GM10266 (cell line): ENCODE results near the gene BLCAP.

Experiments used
- DNase-seq: peaks from one replicate; pipeline ENCODE4 v3.0.0; 2012; ENCODE audit errors: extremely low spot score
- TF ChIP-seq, protein P1 (sequence below): IDR thresholded peaks from 2 replicates; pipeline ENCODE4 v1.5.1; 2012; ENCODE audit warnings: mild to moderate bottlenecking, low read depth; ENCODE audit not compliant: control insufficient read depth, insufficient read depth; ENCODE audit errors: missing control alignments

The BLCAP gene

DNA sequence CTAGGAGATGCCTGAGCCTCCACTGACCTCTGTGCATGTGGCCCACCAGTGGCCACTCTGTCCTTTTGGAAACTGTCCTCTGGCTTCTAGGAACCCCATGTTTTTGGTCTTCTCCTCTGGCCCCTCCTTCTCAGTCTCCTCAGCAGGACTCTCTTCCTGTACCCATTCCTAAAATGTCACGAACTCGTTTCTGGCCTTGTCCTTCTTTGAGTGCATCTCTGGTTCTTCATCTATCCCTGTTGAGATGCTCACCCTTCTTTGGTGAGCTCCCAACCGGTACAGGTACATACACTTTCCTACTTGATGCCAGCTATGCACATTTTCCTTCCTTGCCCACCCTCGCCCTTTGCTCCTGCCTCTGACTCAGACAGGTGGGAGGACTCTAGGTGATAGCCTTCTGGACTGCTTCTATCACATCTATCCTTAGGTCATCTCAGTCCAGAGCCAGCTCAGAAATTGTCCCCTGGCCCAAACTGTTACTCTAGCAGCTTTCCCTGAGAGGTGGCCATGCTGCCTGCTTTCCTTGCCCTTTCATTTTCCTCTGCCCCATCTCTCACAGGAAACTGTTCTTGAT lies 21.4 kb downstream of the BLCAP start:
- no peak for DNase-seq
- TF ChIP-seq, protein P1, sequence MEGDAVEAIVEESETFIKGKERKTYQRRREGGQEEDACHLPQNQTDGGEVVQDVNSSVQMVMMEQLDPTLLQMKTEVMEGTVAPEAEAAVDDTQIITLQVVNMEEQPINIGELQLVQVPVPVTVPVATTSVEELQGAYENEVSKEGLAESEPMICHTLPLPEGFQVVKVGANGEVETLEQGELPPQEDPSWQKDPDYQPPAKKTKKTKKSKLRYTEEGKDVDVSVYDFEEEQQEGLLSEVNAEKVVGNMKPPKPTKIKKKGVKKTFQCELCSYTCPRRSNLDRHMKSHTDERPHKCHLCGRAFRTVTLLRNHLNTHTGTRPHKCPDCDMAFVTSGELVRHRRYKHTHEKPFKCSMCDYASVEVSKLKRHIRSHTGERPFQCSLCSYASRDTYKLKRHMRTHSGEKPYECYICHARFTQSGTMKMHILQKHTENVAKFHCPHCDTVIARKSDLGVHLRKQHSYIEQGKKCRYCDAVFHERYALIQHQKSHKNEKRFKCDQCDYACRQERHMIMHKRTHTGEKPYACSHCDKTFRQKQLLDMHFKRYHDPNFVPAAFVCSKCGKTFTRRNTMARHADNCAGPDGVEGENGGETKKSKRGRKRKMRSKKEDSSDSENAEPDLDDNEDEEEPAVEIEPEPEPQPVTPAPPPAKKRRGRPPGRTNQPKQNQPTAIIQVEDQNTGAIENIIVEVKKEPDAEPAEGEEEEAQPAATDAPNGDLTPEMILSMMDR: no peak

DNA sequence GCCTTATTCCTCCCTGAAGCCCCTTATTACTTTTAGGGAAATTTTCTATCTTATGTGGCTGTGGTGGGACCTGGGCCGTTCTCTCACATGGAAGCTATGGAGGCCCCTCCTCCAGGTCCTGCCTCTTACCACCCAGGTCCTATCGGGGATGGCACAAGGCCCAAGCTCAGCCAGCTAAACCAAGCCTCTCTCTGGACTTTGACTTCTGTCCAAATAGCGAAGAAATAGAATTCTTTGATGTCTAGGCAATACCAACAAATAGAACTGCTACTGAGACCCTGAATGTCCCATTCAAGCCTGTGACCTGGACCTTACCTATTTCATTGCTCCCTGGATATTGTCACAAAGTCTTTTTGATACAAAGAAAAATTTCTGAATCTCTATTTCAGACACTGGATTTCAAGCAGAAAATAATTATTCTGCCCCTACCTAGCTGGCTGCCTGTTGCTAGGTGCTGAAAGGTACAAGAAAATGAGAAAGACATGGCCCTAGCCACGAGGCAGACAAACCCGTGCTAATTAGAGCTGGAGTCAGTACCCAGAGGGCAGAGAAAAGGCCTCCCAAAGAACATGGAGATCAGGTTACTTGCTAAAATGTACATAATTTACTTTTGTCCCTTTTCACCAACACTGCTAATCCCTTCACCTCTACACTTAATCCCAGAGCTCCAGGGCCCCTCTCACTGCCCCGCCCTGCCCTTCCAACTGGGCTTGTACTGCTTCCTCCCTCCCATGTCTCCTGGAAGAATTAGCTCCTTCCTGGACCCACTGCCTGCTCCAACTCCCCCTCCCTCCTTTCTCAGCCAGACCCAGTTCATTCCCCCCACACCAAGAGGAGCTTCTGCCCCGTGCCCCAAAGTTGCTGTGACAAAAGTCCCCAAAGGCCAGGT lies 22.2 kb downstream of the BLCAP start:
- DNase-seq: no peak

GRCh38 chr20:37504404-37505096 lies 23.1 kb downstream of the BLCAP start:
- no peak for DNase-seq
- TF ChIP-seq, protein P1: no peak

More for the DNA sequence above, 22.2 kb downstream of the BLCAP start:
- TF ChIP-seq, protein P1: no peak

- TF ChIP-seq, protein P1: no peak
- no peak for DNase-seq
These were observed 24.3 kb downstream of the BLCAP start for GRCh38 chr20:37503256-37503927.

GRCh38 chr20:37502654-37503053 lies 25.0 kb downstream of the BLCAP start:
- TF ChIP-seq, protein P1: no peak
- DNase-seq: no peak

GRCh38 chr20:37501940-37502339 lies 25.7 kb downstream of the BLCAP start:
- no peak for DNase-seq
- TF ChIP-seq, protein P1: no peak
